AG09319 (cell line): Measurements from ENCODE around the gene OTOP1.
"Not testable (repeated sequence)": the region's sequence is repeated elsewhere in the genome, so short reads cannot be mapped to it uniquely, and the experiment has no call there.

Experiments used
- DNase-seq: peaks from one replicate; pipeline ENCODE4 v3.0.0-alpha.2; 2010; ENCODE audit warnings: low read depth; ENCODE audit errors: extremely low read depth
- CTCF ChIP-seq: IDR thresholded peaks from 2 replicates; pipeline ENCODE4 v1.5.1; 2011; ENCODE audit warnings: low read depth, mild to moderate bottlenecking, inconsistent platforms, low read length, moderate library complexity

Gene OTOP1

GRCh38 chr4:4248885-4249203, 22.1 kb upstream of the OTOP1 start:
- TF ChIP-seq CTCF, result no peak
- no peak for DNase-seq

- peak; percentile 75 for DNase-seq
- peak; percentile 13; the same call in 1 of the 2 replicates for TF ChIP-seq CTCF
Observed at GRCh38 chr4:4248029-4248884, 21.5 kb upstream of the OTOP1 start, which contains the start of gene TMEM128. Gene TMEM128, minus strand, starts transcription at chr4:4248223. Its CDS starts 21 bp downstream, at chr4:4248202.

GRCh38 chr4:4247696-4248028, 20.9 kb upstream of the OTOP1 start:
- no peak for TF ChIP-seq CTCF
- no peak for DNase-seq

- no peak for DNase-seq
- TF ChIP-seq CTCF, result no peak
Observed at GRCh38 chr4:4245172-4245571, 18.4 kb upstream of the OTOP1 start.

- not testable (repeated sequence) for DNase-seq
Observed at GRCh38 chr4:4239551-4239950, 12.8 kb upstream of the OTOP1 start.

GRCh38 chr4:4233610-4234009, 6.9 kb upstream of the OTOP1 start:
- no peak for TF ChIP-seq CTCF
- DNase-seq, result no peak

- no peak for DNase-seq
- TF ChIP-seq CTCF, result no peak
Observed at GRCh38 chr4:4228356-4228668, 1.6 kb upstream of the OTOP1 start.
